Fibroblast of skin of left quadriceps (primary cell): Measurements from ENCODE around the gene NPSR1.
"Not testable (repeated sequence)": the region's sequence is repeated elsewhere in the genome, so short reads cannot be mapped to it uniquely, and the experiment has no call there.

Experiments used
- DNase-seq, 2 experiments: peaks; one replicate each; pipeline ENCODE4 v3.0.0-alpha.2; 2013; ENCODE audit warnings: low read depth in 2 of 2

NPSR1 gene

GRCh38 chr7:34868602-34869001 lies 210.6 kb downstream of the NPSR1 start:
- DNase-seq, result not testable (repeated sequence)

- DNase-seq, result no peak
These were observed 211.0 kb downstream of the NPSR1 start for GRCh38 chr7:34869057-34869456.

- not testable (repeated sequence) for DNase-seq
These were observed 212.0 kb downstream of the NPSR1 start for GRCh38 chr7:34870041-34870440.

DNA sequence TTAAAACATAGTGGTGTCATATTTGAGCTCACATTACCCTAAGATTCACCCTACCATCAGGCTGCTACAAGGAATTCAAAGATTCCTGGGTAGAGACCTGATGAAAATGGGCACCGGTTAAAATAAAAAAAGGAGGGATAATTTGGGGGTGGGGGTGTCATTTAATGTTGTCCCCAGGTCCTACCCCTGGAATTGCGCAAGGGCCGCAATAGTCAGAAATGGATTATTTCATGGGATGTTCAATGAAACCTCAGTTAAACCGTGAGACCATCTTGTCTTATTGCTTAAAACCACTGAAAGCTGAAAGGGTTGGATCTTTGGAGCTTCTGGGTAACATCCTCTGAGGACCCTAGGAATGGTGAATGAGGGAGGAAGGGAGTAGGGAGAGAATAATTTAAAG lies 216.3 kb downstream of the NPSR1 start:
- DNase-seq, result not testable (repeated sequence)

DNA sequence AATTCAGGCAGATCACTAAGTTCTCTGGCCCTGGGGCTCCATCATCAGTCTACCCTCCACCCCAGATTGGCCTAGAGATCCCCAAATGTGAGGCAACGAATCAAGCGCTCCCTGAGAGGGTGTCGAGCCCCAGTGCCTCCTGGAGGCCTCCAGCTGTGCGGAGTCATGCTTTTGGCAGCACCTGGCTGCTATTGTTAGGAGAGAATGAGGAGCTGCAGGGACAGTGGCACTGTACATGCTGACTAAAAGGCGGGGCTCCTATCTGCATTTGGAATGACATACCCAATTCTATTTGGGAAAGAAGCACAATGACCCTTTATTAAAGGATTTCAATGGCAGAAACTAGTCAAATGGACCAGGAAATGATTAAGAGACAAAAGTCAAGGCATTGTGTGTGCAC lies 217.5 kb downstream of the NPSR1 start:
- no peak for DNase-seq

DNA sequence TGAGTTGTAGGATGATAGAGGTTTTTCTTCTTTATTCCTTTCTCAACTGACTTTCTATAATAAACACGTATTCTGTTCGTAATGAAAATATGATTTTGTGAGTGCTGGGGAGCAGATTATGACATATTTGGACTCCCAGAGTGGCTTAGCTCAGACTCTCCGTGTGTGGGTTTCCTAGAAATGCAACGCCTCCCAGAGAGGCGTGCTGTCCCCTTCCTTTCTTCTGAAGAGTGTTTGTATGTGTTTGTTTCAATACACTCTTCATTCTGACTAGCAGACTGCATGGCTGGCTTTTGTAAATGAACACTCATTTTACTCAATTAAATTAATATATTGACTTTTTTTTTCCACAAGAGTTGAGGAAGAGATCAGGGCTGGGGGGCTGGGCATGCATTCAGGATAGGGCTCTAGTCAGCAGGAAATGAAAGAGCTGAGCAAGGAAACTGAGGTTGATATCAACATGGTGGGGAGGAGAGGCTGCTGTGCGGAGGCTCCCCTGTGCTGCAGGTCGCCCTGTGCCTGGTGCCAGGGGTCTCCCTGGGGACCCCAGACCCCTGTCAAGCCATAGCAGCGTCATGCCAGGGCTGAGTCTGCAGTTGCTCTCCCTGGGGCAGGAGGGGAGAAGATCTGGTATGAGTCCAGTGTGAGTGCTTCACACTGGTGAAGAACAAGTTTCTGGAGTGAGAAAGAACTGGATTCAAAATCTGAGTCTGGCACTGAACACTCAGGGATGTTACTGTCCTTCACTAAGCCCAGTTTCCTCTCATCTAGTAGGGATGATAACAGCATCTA lies 221.1 kb downstream of the NPSR1 start:
- not testable (repeated sequence) for DNase-seq

DNA sequence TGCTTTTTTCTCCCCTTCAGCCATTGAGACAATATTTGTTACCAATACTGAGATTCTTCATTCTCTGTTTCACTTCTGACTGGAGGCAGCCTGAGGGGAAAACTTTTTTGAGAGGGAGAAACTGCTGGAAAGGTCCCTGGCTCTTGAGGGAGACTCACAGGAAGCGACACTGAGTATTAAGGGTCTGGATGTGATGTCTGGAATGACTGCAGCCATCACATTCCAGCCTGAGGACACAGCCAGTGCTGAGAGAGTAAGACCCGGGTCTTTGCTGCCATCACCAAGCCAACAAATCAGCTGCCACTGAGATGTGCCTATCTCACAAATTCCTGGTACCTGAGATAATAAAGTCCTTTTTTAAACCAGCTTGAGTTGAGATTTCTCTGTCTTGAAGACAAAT lies 221.9 kb downstream of the NPSR1 start:
- no peak for DNase-seq

- not testable (repeated sequence) for DNase-seq
These were observed 225.8 kb downstream of the NPSR1 start for GRCh38 chr7:34883855-34884254.

DNA sequence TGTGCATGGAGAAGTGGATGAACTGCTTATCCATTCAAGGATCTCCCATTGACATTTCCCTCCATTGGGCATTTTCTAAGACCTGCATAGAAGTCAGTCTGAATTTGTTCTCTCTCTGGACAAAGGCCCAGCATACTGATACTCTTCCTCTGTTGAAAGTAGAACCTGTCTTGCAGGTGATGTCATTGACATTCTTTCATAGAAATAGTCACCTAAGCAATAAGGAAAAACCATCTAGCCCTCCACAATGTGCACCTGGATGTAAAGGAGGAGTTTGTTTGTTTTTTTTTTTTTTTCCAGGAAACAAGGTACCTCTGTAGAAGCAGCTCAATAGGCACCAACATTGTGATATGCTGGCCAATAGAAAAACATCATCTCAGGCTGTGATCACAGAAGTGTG lies 228.8 kb downstream of the NPSR1 start:
- DNase-seq, result no peak

DNA sequence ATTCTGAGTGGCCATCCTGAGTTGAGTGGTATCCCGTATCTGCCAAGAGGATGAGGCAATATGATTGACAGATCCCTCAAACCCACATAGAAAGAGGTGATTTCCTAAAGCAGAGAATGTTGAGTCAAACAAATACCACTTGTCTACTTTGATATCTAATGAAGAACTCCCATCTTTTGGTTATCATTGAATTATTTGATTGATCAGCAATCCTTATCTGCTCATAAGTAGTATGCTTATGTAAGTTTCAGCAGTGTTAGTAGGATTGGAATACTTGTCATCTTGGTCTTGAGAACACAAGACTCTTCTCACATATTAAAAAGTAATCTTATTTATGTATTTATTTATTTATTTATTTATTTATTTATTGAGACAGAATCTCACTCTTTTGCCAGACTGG lies 231.9 kb downstream of the NPSR1 start:
- DNase-seq, result no peak

GRCh38 chr7:34895202-34895601 lies 237.2 kb downstream of the NPSR1 start:
- no peak for DNase-seq
